ENCODE results near the gene ZHX3. TPM values are rescaled to one million over a fixed set of nuclear protein-coding genes. Genes with fewer than 3 reads are reported as not detected.

Gene ZHX3
- total and polyA plus RNA-seq, 9 of the 15 experiments (the other 6 are each of a cell fraction or from before 2014, with no cell fraction given) = 0.80 to 14.6 (median 4.9) TPM

DNA sequence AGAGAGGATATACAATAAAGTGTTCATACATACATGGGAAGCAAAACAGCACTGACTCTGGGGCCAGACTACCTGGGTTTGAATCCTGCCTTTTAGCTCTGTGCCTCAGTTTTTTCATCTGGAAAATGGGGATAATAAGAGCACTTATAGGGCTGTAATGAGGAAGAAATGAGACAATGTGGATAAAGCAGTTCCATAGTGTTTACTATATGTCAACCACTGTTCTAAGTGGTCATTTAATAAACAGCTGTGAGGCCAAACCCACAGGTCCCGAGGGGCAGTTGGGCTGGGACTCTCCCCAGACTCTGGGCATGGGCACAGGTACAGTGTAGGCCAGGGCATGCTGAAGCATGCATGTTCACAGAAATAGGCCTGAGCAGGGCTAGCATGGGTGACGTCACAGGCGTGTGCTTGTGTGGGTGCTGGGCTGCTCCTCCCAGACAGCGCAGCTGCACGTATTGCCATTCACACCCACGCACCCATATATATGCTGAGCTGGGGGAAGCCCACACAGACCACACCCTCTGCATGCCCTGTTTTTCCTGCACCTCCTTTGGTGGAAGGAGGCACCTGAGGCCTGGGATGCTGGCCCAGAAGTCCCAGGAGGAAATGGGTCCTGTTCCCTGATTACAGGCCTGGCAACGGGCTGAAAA is 183.7 kb downstream of the ZHX3 start (continued):
- TF ChIP-seq, protein P1, sequence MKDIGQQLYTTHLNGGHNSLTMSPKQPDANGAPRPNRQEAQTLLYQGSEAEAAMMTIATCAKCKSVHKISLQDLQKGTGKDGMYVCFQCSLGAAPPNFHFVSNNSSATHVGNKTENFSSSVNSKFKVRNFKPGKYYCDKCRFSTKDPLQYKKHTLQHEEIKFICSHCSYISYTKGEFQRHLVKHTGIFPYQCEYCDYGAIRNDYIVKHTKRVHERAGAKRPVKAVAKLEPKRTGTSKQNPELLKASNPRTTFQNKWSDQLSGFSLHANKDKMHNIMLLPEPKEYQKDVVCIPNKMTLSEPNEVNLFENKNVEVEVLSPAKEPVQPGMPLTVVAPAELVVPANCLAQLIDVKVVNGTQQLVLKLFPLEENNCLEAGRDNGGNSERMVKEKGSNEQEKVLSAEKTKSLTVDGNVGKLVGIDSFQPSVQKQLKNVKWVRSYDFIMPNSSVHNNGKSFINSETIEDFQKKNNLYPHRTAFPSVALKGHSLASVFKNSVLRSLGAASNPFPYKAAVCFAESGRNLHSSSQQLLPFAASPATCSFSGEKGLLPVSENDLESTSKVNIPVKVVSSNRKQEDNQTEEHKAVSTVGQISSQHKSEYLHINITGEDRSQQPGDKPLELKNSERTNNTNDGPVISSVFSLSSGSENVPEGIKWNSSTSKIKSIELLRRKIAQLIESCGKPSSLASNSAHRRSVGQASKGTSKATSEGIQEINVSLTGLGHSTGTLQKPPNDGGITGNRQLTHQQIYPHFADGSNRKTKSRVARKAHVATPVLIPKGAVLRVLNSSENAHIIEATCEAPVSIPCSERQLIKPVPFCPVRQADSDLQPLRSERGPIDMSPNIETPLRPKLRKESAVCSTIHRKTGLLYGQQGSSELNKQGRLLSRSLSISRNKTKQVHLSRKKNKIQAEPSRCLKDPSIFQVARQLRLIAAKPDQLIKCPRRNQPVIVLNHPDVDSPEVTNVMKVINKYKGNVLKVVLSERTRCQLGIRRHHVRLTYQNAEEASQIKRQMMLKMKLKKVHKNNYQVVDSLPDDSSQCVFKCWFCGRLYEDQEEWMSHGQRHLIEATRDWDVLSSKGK (CRISPR knock-in tag; IDR thresholded peaks at IDR 0.05) = no peak
- TF ChIP-seq ZNF224 (CRISPR knock-in tag; IDR thresholded peaks at IDR 0.05) (no peak), RHOXF2B (CRISPR knock-in tag; conservative IDR thresholded peaks at IDR 0.05) (no peak), U2AF2 (optimal IDR thresholded peaks at IDR 0.05; ENCODE audit: low read depth, low read length) (no peak), BRD4 (IDR thresholded peaks at IDR 0.05) (no peak), DIDO1 (tag; IDR thresholded peaks at IDR 0.05; ENCODE audit: low read depth) (no peak), PYGO2 (tag; IDR thresholded peaks at IDR 0.05) (no peak), MYBL2 (IDR thresholded peaks at IDR 0.05; ENCODE audit: low read depth) (no peak), MYBL2 (CRISPR knock-in tag; IDR thresholded peaks at IDR 0.05; ENCODE audit: borderline replicate concordance) (no peak), BCOR (IDR thresholded peaks at IDR 0.05) (peak; percentile 94), IFI16 (CRISPR knock-in tag; IDR thresholded peaks at IDR 0.05) (no peak), HDGF (IDR thresholded peaks at IDR 0.05) (no peak), ZNF583 (CRISPR knock-in tag; IDR thresholded peaks at IDR 0.05) (no peak), ESRRB (CRISPR knock-in tag; IDR thresholded peaks at IDR 0.05; ENCODE audit: borderline replicate concordance) (no peak), ARID2 (IDR thresholded peaks at IDR 0.05) (no peak), ZNF76 (CRISPR knock-in tag; IDR thresholded peaks at IDR 0.05; ENCODE audit: borderline replicate concordance) (no peak)
- TF ChIP-seq, protein P2, sequence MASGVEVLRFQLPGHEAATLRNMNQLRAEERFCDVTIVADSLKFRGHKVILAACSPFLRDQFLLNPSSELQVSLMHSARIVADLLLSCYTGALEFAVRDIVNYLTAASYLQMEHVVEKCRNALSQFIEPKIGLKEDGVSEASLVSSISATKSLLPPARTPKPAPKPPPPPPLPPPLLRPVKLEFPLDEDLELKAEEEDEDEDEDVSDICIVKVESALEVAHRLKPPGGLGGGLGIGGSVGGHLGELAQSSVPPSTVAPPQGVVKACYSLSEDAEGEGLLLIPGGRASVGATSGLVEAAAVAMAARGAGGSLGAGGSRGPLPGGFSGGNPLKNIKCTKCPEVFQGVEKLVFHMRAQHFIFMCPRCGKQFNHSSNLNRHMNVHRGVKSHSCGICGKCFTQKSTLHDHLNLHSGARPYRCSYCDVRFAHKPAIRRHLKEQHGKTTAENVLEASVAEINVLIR (CRISPR knock-in tag; IDR thresholded peaks at IDR 0.05) = no peak
- TF ChIP-seq, protein P3, sequence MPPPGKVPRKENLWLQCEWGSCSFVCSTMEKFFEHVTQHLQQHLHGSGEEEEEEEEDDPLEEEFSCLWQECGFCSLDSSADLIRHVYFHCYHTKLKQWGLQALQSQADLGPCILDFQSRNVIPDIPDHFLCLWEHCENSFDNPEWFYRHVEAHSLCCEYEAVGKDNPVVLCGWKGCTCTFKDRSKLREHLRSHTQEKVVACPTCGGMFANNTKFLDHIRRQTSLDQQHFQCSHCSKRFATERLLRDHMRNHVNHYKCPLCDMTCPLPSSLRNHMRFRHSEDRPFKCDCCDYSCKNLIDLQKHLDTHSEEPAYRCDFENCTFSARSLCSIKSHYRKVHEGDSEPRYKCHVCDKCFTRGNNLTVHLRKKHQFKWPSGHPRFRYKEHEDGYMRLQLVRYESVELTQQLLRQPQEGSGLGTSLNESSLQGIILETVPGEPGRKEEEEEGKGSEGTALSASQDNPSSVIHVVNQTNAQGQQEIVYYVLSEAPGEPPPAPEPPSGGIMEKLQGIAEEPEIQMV (tag; conservative IDR thresholded peaks at IDR 0.05; ENCODE audit: low read depth) = no peak
- TF ChIP-seq, protein P4, sequence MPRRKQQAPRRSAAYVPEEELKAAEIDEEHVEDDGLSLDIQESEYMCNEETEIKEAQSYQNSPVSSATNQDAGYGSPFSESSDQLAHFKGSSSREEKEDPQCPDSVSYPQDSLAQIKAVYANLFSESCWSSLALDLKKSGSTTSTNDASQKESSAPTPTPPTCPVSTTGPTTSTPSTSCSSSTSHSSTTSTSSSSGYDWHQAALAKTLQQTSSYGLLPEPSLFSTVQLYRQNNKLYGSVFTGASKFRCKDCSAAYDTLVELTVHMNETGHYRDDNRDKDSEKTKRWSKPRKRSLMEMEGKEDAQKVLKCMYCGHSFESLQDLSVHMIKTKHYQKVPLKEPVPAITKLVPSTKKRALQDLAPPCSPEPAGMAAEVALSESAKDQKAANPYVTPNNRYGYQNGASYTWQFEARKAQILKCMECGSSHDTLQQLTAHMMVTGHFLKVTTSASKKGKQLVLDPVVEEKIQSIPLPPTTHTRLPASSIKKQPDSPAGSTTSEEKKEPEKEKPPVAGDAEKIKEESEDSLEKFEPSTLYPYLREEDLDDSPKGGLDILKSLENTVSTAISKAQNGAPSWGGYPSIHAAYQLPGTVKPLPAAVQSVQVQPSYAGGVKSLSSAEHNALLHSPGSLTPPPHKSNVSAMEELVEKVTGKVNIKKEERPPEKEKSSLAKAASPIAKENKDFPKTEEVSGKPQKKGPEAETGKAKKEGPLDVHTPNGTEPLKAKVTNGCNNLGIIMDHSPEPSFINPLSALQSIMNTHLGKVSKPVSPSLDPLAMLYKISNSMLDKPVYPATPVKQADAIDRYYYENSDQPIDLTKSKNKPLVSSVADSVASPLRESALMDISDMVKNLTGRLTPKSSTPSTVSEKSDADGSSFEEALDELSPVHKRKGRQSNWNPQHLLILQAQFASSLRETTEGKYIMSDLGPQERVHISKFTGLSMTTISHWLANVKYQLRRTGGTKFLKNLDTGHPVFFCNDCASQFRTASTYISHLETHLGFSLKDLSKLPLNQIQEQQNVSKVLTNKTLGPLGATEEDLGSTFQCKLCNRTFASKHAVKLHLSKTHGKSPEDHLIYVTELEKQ (CRISPR knock-in tag; IDR thresholded peaks at IDR 0.05) = no peak
